SK-N-SH treated with all-trans-retinoic acid at 6 μM for 48 hours (cell line): ENCODE results near the gene KLHL29.

Experiments
- ATAC-seq: fragments of 200-7000 bp; cut with Tn5 transposase; 3 replicates; pipeline ENCODE4 v1.9.1; 2020; ENCODE audit warnings: mild to moderate bottlenecking, moderate library complexity
- ARNTL ChIP-seq: fragments of 450-650 bp; formaldehyde crosslinking; IDR thresholded peaks from 2 replicates; pipeline ENCODE4 v1.5.0; 2020; ENCODE audit warnings: low read depth, mild to moderate bottlenecking, moderate library complexity, borderline replicate concordance
- BACH2 ChIP-seq: fragments of 250-450 bp; sonication (Bioruptor Pico); IDR thresholded peaks from 2 replicates; pipeline ENCODE4 v1.9.0; 2021; ENCODE audit warnings: mild to moderate bottlenecking, borderline replicate concordance
- CSDC2 ChIP-seq: fragments of 250-450 bp; sonication (Bioruptor Pico); IDR thresholded peaks from 2 replicates; pipeline ENCODE4 v1.5.0; 2020; ENCODE audit warnings: mild to moderate bottlenecking, moderate library complexity
- GLIS3 ChIP-seq: fragments of 250-450 bp; sonication (Bioruptor Pico); IDR thresholded peaks from 2 replicates; pipeline ENCODE4 v1.5.0; 2020; ENCODE audit warnings: mild to moderate bottlenecking, moderate library complexity
- ISL1 ChIP-seq: fragments of 250-450 bp; sonication (Bioruptor Pico); IDR thresholded peaks from 2 replicates; pipeline ENCODE4 v2.1.2; 2022; ENCODE audit warnings: mild to moderate bottlenecking, moderate library complexity
- POU6F1 ChIP-seq: fragments of 250-450 bp; sonication (Bioruptor Pico); IDR thresholded peaks from 2 replicates; pipeline ENCODE4 v1.8.0; 2021; ENCODE audit warnings: low read depth, mild to moderate bottlenecking, moderate library complexity, borderline replicate concordance
- PPARA ChIP-seq: fragments of 250-450 bp; sonication (Bioruptor Pico); IDR thresholded peaks from 2 replicates; pipeline ENCODE4 v1.5.0; 2020; ENCODE audit warnings: mild to moderate bottlenecking, borderline replicate concordance
- RARB ChIP-seq: fragments of 250-450 bp; sonication (Bioruptor Pico); IDR thresholded peaks from 2 replicates; pipeline ENCODE4 v1.8.0; 2021; ENCODE audit warnings: mild to moderate bottlenecking, moderate library complexity
- SNAI2 ChIP-seq: fragments of 250-450 bp; sonication (Bioruptor Pico); IDR thresholded peaks from 2 replicates; pipeline ENCODE4 v1.5.0; 2020; ENCODE audit warnings: mild to moderate bottlenecking, moderate library complexity
- TCF4 ChIP-seq: fragments of 250-450 bp; sonication (Bioruptor Pico); IDR thresholded peaks from 2 replicates; pipeline ENCODE4 v1.8.0; 2021; ENCODE audit warnings: mild to moderate bottlenecking, moderate library complexity, borderline replicate concordance
- ZC3H10 ChIP-seq: fragments of 250-450 bp; sonication (Bioruptor Pico); IDR thresholded peaks from 2 replicates; pipeline ENCODE4 v1.5.1; 2021; ENCODE audit warnings: mild to moderate bottlenecking, moderate library complexity
- ZFP3 ChIP-seq: fragments of 250-450 bp; sonication (Bioruptor Pico); IDR thresholded peaks from 2 replicates; pipeline ENCODE4 v1.5.0; 2020; ENCODE audit warnings: mild to moderate bottlenecking, moderate library complexity
- ZNF565 ChIP-seq: fragments of 450-650 bp; formaldehyde crosslinking; conservative IDR thresholded peaks from 2 replicates; pipeline ENCODE4 v1.5.0; 2020; ENCODE audit warnings: low read depth, mild to moderate bottlenecking, moderate library complexity
- ZNF70 ChIP-seq: fragments of 450-650 bp; formaldehyde crosslinking; IDR thresholded peaks from 2 replicates; pipeline ENCODE4 v1.5.0; 2020; ENCODE audit warnings: mild to moderate bottlenecking, moderate library complexity
- ZNF8 ChIP-seq: fragments of 450-650 bp; formaldehyde crosslinking; IDR thresholded peaks from 2 replicates; pipeline ENCODE4 v1.5.0; 2020; ENCODE audit warnings: mild to moderate bottlenecking, moderate library complexity
- TF ChIP-seq, protein P1 (sequence below): fragments of 250-450 bp; sonication (Bioruptor Pico); IDR thresholded peaks from 2 replicates; pipeline ENCODE4 v1.5.1; 2020; ENCODE audit warnings: low read depth, mild to moderate bottlenecking, moderate library complexity
- TF ChIP-seq, protein P2 (sequence below): fragments of 250-450 bp; sonication (Bioruptor Pico); IDR thresholded peaks from 2 replicates; pipeline ENCODE4 v1.5.0; 2020; ENCODE audit warnings: mild to moderate bottlenecking, moderate library complexity

The KLHL29 gene

GRCh38 chr2:23538566-23538965 is 153.6 kb downstream of the KLHL29 start:
- TF ChIP-seq ARNTL (CRISPR knock-in tag): no peak
- TF ChIP-seq PPARA (CRISPR knock-in tag): no peak
- TF ChIP-seq POU6F1 (CRISPR knock-in tag): no peak
- TF ChIP-seq TCF4 (CRISPR knock-in tag): no peak
- TF ChIP-seq ZNF565 (CRISPR knock-in tag): no peak
- no peak for TF ChIP-seq BACH2 (CRISPR knock-in tag)
- no peak for TF ChIP-seq ZFP3 (CRISPR knock-in tag)
- TF ChIP-seq ZNF70 (CRISPR knock-in tag): no peak
- TF ChIP-seq ZNF8 (CRISPR knock-in tag): no peak
- TF ChIP-seq, protein P1, sequence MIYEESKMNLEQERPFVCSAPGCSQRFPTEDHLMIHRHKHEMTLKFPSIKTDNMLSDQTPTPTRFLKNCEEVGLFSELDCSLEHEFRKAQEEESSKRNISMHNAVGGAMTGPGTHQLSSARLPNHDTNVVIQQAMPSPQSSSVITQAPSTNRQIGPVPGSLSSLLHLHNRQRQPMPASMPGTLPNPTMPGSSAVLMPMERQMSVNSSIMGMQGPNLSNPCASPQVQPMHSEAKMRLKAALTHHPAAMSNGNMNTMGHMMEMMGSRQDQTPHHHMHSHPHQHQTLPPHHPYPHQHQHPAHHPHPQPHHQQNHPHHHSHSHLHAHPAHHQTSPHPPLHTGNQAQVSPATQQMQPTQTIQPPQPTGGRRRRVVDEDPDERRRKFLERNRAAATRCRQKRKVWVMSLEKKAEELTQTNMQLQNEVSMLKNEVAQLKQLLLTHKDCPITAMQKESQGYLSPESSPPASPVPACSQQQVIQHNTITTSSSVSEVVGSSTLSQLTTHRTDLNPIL (CRISPR knock-in tag): no peak
- TF ChIP-seq, protein P2, sequence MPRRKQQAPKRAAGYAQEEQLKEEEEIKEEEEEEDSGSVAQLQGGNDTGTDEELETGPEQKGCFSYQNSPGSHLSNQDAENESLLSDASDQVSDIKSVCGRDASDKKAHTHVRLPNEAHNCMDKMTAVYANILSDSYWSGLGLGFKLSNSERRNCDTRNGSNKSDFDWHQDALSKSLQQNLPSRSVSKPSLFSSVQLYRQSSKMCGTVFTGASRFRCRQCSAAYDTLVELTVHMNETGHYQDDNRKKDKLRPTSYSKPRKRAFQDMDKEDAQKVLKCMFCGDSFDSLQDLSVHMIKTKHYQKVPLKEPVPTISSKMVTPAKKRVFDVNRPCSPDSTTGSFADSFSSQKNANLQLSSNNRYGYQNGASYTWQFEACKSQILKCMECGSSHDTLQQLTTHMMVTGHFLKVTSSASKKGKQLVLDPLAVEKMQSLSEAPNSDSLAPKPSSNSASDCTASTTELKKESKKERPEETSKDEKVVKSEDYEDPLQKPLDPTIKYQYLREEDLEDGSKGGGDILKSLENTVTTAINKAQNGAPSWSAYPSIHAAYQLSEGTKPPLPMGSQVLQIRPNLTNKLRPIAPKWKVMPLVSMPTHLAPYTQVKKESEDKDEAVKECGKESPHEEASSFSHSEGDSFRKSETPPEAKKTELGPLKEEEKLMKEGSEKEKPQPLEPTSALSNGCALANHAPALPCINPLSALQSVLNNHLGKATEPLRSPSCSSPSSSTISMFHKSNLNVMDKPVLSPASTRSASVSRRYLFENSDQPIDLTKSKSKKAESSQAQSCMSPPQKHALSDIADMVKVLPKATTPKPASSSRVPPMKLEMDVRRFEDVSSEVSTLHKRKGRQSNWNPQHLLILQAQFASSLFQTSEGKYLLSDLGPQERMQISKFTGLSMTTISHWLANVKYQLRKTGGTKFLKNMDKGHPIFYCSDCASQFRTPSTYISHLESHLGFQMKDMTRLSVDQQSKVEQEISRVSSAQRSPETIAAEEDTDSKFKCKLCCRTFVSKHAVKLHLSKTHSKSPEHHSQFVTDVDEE: no peak
- no peak for TF ChIP-seq RARB (CRISPR knock-in tag)
- TF ChIP-seq GLIS3 (CRISPR knock-in tag): no peak
- TF ChIP-seq SNAI2 (CRISPR knock-in tag): no peak
- no peak for ATAC-seq

DNA sequence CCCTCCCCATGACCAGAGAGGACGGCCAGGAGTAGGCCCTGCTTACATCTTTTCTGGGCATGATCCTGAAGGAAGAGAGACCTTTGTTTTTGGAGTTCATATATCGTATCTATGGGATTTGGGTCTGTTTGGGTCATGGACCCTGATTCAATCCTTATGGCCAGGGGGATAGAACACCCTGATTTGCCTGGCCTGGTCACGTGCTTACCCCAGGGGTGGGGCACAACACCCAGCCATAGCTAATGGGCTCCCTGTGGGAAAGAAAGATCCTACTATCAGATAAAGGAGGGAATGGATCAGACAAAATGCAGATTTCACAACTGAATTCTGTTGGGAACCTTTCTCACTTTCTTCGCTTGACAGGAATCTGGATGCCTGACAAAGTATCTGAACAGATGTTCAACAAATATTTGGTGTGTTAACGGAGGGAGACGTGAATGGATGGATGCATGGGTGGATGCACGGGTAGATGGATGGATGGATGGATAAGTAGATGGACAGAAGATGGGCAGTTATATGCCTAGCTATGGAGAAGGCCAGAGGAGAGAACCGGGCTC is 155.9 kb downstream of the KLHL29 start:
- ATAC-seq: no peak
- no peak for TF ChIP-seq ZNF565 (CRISPR knock-in tag)

DNA sequence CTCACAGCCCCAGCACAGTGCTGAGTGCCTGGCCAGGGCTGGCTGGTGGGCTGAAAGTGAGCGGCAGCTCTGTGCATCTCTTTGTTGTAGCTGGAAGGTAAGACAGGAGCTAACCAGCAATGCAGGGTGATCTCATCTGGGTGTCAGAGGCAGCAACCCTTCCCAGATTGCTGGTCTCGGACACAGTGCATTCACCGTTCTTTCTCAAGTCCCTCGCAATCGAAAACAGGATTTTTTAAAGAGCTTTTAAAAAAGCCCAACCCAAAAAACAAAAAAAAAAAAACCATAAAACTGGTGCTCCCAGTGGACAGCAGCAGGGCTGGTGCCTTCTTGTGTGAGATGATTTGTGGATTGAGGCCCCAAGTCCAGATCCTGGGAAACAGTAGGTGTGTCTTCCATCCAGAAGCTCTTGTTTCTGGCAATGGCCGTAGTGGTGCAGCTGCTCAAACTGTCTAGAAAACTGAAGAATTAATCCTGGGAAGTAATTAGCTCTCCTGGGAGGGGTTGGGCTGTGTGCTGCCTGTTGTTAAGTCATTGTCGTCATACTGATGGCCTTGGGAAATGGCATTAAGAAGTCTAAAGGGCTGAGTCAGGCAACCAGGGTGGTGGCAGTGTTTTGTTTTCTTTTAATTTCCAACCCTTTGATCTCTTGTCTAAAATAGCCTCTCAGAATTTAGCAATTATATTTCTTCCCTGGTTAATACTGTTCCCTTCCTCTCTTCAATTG is 156.7 kb downstream of the KLHL29 start:
- ATAC-seq: no peak
- no peak for TF ChIP-seq CSDC2 (CRISPR knock-in tag)
- TF ChIP-seq, all 23 proteins: peak for 0

GRCh38 chr2:23542230-23542789 is 157.3 kb downstream of the KLHL29 start:
- no peak for ATAC-seq
- TF ChIP-seq, protein P1 (CRISPR knock-in tag): no peak
- TF ChIP-seq POU6F1 (CRISPR knock-in tag) (no peak), SNAI2 (CRISPR knock-in tag) (no peak), PPARA (CRISPR knock-in tag) (no peak), BACH2 (CRISPR knock-in tag) (no peak), ISL1 (CRISPR knock-in tag) (no peak), ZC3H10 (CRISPR knock-in tag) (no peak), CSDC2 (CRISPR knock-in tag) (no peak)
- TF ChIP-seq, all 23 proteins: peak for 0
